GM19324 (cell line): ENCODE data around the gene MAP7.
"Not testable (repeated sequence)": the region's sequence is repeated elsewhere in the genome, so short reads cannot be mapped to it uniquely, and the experiment has no call there.

Source experiments
- ATAC-seq: cut with Tn5 transposase; IDR thresholded peaks from one replicate; pipeline ENCODE4 v1.9.1; 2021; ENCODE audit warnings: mild to moderate bottlenecking, moderate library complexity; ENCODE audit not compliant: unreplicated experiment, low FRiP score

The MAP7 gene

GRCh38 chr6:136510299-136510698 lies 39.9 kb downstream of the MAP7 start:
- ATAC-seq, result no peak

GRCh38 chr6:136508725-136509392 lies 41.4 kb downstream of the MAP7 start:
- no peak for ATAC-seq

- no peak for ATAC-seq
Observed at GRCh38 chr6:136506124-136506799, 44.0 kb downstream of the MAP7 start.

DNA sequence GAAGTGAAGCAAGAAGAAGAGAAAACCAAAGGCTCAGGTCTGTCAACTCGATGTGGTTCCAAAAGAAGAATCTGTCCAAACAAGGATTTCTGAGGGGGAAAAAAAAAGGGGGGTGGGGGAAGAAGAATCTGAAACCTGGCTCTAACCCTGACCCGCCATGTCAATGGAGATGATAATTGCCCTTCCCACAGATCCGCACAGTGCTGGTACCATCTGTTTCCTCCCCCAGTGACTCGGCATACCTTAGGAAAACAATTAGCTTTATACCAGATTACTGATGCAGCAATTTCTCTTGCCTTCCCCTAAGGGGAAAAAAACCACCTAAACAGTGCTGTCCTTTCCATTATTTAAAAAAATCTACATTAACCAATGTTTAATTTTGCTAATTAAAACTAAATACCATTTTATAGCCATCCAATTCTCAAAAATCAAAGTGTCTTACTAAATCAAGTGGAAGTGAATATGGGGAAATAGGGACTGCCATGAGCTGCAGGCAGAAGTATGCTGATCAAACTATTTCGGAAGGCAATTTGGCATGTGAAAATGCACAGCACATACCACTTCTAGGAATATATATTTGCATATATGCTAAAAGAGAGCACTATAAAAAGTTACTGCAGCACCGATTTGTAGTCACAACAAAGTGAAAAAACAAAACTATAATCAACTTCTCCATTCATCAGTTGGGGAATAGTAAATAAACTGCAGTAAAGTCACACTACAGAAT lies 46.8 kb downstream of the MAP7 start:
- no peak for ATAC-seq

GRCh38 chr6:136502786-136503185 lies 47.4 kb downstream of the MAP7 start:
- ATAC-seq, result no peak

GRCh38 chr6:136501514-136501913 lies 48.7 kb downstream of the MAP7 start:
- no peak for ATAC-seq

DNA sequence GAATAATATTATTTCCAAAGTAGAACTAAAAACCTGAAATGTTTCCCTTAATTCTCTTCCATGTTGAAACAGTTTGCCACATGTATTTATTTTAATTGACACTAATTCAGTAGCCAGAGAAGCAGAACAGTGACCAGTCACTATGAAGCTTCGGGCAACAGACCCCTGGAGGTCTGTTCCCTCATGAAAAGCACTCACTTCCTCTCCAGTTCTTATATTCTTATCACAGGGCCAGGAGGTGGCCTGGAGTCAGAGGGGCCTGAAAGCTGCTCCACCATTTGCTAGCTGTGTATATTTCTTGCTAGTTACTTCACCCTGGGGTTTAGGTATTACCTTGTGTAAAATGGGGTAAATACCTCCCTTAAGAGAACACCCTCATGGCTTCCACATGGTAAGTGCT lies 49.1 kb downstream of the MAP7 start:
- ATAC-seq, result no peak

- ATAC-seq, result no peak
Observed at GRCh38 chr6:136500414-136500813, 49.8 kb downstream of the MAP7 start.

GRCh38 chr6:136499370-136499769 lies 50.9 kb downstream of the MAP7 start:
- ATAC-seq, result no peak

GRCh38 chr6:136496449-136496848 lies 53.8 kb downstream of the MAP7 start:
- not testable (repeated sequence) for ATAC-seq

DNA sequence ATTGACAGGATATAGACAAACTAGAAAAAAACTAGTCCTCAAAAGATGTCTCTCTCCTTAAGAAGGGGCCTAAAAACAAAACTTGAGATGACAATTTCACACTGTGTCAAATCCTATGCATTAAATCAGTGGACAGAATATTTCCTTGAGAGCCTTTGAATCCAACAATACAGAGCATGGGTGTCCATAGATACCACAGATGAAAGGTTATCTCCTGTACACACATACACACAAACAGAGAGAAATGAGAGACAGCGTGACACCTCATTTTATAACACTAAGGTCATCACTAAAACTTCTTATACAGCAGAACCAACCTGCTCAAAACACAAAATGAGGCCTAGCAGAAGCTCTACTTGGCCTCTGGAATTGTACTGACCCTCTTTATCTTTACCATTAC lies 55.5 kb downstream of the MAP7 start:
- no peak for ATAC-seq

GRCh38 chr6:136494059-136494458 lies 56.2 kb downstream of the MAP7 start:
- no peak for ATAC-seq

DNA sequence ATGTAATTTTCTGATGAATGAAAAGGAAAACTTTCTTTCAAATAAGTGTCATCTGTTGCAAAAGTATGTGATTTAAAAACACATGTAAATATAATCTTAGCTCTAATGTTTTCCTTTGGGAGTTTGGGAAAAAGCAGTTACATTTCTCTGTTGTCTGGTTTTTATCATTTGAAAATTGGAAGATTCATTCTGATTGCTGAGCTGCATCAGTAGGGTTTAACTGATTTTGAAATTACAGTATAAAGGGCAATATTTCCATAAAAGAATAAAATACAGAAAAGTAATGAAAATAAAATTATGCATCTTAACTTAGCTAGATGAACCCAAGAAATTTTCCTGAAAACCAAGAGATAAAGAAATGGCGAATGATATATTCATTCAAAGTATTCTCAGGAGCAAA lies 57.8 kb downstream of the MAP7 start:
- ATAC-seq, result no peak

- no peak for ATAC-seq
Observed at GRCh38 chr6:136491754-136492153, 58.5 kb downstream of the MAP7 start.

DNA sequence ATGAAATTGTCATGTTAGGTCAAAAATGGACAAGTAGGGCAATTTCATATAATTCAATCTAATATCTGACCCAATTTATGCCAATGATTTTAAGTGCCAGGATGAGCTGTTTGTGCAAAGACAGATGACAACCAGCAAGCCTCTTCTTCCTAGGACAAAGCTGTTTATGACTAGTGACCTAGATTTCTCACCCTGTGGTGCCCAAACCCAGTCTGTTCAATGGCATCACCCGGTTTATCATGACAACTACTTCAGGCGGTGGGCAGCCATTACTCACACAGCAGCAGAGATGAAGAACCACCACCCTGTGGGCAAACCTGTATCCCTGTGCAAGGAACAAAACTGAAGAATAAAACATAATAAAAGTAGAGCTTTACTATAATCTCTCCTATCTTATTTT lies 59.0 kb downstream of the MAP7 start:
- ATAC-seq, result no peak

DNA sequence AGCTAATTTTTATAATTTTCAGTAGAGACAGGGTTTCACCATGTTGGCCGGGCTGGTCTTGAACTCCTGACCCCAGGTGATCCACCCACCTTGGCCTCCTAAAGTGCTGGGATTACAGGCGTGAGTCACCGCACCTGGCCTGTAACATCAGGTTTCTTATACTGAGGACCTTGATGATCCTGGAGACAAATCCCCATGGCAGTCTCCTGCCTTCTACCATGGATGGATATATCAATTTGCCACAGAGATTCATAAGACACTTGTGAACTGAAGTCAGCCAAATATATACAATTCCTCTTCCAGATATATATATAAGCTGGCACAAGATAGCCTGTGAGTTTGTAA lies 60.6 kb downstream of the MAP7 start:
- ATAC-seq, result not testable (repeated sequence)

GRCh38 chr6:136487759-136488425 lies 62.3 kb downstream of the MAP7 start:
- ATAC-seq, result no peak

DNA sequence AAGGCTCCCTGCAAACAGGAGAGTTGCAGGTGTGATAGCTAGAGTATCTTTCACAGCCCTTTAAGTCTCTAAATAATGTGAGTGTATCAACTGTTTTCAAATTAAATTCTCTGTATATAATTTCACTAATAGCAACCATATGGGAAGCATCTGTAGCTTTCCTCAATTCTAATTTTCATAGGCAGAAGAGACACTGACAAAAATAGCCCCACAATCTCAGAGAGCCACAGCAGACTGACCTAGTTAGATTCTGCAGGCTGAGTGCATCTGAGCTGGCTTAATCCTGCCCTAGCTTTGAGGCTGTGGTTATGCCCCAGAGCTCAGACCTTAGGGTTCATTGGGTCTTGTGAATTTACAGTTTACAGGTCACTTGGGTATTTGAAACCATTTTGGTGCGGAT lies 63.9 kb downstream of the MAP7 start:
- no peak for ATAC-seq

- ATAC-seq, result no peak
Observed at GRCh38 chr6:136483906-136484305, 66.3 kb downstream of the MAP7 start.

DNA sequence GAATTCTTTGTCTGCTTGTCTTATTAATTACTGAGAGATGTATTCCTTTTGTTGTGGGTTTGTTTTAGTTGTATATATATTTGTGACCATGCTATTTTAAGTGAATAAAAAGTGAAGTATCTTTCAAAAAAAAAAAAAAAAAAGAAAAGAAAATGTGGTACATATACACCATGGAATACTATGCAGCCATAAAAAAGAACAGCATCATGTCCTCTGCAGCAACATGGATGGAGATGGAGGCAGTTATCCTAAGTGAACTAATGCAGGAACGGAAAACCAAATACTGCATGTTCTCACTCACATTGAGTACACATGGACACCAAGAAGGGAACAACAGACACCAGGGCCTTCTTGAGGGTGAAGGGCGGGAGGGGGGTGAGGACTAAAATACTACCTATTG lies 67.2 kb downstream of the MAP7 start:
- ATAC-seq, result not testable (repeated sequence)

GRCh38 chr6:136477548-136477947 lies 72.7 kb downstream of the MAP7 start:
- ATAC-seq, result no peak
